ENCODE measurements around the gene TMEM217.

The TMEM217 gene

GRCh38 chr6:37254881-37255280 is 3.1 kb downstream of the TMEM217 start:
- TF ChIP-seq, protein P1, sequence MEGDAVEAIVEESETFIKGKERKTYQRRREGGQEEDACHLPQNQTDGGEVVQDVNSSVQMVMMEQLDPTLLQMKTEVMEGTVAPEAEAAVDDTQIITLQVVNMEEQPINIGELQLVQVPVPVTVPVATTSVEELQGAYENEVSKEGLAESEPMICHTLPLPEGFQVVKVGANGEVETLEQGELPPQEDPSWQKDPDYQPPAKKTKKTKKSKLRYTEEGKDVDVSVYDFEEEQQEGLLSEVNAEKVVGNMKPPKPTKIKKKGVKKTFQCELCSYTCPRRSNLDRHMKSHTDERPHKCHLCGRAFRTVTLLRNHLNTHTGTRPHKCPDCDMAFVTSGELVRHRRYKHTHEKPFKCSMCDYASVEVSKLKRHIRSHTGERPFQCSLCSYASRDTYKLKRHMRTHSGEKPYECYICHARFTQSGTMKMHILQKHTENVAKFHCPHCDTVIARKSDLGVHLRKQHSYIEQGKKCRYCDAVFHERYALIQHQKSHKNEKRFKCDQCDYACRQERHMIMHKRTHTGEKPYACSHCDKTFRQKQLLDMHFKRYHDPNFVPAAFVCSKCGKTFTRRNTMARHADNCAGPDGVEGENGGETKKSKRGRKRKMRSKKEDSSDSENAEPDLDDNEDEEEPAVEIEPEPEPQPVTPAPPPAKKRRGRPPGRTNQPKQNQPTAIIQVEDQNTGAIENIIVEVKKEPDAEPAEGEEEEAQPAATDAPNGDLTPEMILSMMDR (IDR thresholded peaks at IDR 0.05; ENCODE audit: insufficient read depth, low read length, poor library complexity, severe bottlenecking) = no peak
- no peak for TF ChIP-seq EZH2phosphoT487 (conservative IDR thresholded peaks at IDR 0.05; ENCODE audit: low read length)
- Histone ChIP-seq H3K9ac (ENCODE audit: low read length) (no peak overlapping the region), H3K27ac (ENCODE audit: low read depth, low read length) (no peak overlapping the region), H3K4me2 (ENCODE audit: low read depth, low read length, poor library complexity, severe bottlenecking) (no peak overlapping the region), H4K20me1 (ENCODE audit: low read depth, low read length) (no peaks in the 10 kb centered on the region), H2AFZ (ENCODE audit: low read depth, low read length, severe bottlenecking) (no peak overlapping the region), H3K9me2 (replicated peaks; ENCODE audit: insufficient read depth, low read length) (no peaks in the 10 kb centered on the region), H3K79me2 (ENCODE audit: insufficient read depth, low read length) (0 out of 2 replicates have a peak, but pooled peaks cover 7% of the 10 kb centered on the region), H3K9me3 (ENCODE audit: insufficient read depth, low read length) (no peaks in the 10 kb centered on the region), H3K4me3 (ENCODE audit: insufficient read depth, low read length, poor library complexity, severe bottlenecking) (no peak overlapping the region), H3K36me3 (ENCODE audit: low read length) (no peaks in the 10 kb centered on the region), H3F3A (ENCODE audit: insufficient read depth) (peaks cover 10% of the 10 kb centered on the region; the same call in 1 of the 2 replicates), H3K27me3 (ENCODE audit: low read length) (no peaks in the 10 kb centered on the region)

DNA sequence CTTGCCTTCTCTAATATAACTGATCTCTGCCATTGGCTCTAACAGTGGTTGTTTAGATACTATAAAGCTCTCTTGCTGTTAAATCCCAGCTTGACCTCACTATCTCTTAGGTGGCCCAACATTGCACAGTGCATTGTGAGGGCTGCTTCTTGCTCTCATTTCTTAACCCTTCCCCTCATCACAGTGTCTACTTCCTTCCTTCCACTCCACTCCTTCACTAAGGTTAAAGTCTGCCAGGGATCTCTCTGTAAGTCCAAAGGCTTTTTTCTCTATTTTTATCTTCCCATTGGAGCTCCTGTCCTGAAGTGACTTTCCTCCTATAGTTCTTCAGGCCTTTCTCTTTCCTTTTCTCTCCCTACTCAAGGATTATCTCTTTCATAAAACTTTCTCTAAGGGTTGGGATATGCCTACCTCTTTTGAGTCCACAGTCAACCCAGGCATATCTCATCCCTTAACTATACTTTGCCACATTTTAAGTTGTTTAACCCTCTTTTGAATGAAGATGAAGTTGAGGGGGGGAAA is 4.4 kb downstream of the TMEM217 start:
- Histone ChIP-seq H3K9me2 (replicated peaks; ENCODE audit: insufficient read depth, low read length) (no peaks in the 10 kb centered on the region), H3K9ac (ENCODE audit: low read length) (no peak overlapping the region), H3K4me2 (ENCODE audit: low read depth, low read length, poor library complexity, severe bottlenecking) (no peak overlapping the region), H3K27ac (ENCODE audit: low read depth, low read length) (no peak overlapping the region), H3K4me3 (ENCODE audit: insufficient read depth, low read length, poor library complexity, severe bottlenecking) (no peak overlapping the region), H3K36me3 (ENCODE audit: low read length) (no peaks in the 10 kb centered on the region), H4K20me1 (ENCODE audit: low read depth, low read length) (no peaks in the 10 kb centered on the region), H3F3A (ENCODE audit: insufficient read depth) (no peaks in the 10 kb centered on the region), H3K9me3 (ENCODE audit: insufficient read depth, low read length) (no peaks in the 10 kb centered on the region), H2AFZ (ENCODE audit: low read depth, low read length, severe bottlenecking) (no peak overlapping the region), H3K27me3 (ENCODE audit: low read length) (no peaks in the 10 kb centered on the region), H3K79me2 (ENCODE audit: insufficient read depth, low read length) (0 out of 2 replicates have a peak, but pooled peaks cover 5% of the 10 kb centered on the region)
- TF ChIP-seq EZH2phosphoT487 (conservative IDR thresholded peaks at IDR 0.05; ENCODE audit: low read length) = no peak
- TF ChIP-seq, protein P1 (IDR thresholded peaks at IDR 0.05; ENCODE audit: insufficient read depth, low read length, poor library complexity, severe bottlenecking) = no peak

DNA sequence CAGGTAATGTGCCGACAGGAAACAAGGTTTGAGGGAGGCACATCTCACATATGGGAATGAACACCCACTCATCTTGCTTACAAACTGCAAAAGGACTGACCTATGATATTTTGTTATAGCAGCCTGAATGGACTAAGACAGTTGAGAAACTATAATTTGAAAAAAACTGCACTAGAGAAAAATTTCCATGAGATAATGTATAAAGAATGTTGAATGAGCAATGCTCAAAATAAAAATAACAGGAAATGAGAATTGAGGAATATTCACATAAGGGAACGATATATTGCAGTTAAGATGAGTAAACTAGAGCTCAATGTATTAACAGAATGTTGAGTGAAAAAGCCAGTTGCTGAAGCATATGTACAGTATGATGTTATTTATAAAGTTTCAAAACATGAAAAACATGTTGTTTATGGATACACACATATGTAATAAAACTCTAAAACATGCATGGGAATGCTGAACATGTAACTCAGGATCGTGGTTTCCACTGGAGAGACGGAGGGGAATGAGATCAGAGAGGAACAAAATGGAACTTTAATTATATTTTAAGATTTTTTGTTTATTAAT is 6.6 kb downstream of the TMEM217 start:
- H3K79me2 ChIP-seq (ENCODE audit: insufficient read depth, low read length) = no peaks in the 10 kb centered on the region
- no peaks in the 10 kb centered on the region for H3F3A ChIP-seq (ENCODE audit: insufficient read depth)
- no peaks in the 10 kb centered on the region for H3K36me3 ChIP-seq (ENCODE audit: low read length)
- TF ChIP-seq EZH2phosphoT487 (conservative IDR thresholded peaks at IDR 0.05; ENCODE audit: low read length) = no peak
- TF ChIP-seq, protein P1 (IDR thresholded peaks at IDR 0.05; ENCODE audit: insufficient read depth, low read length, poor library complexity, severe bottlenecking) = no peak
- no peak overlapping the region for H3K4me3 ChIP-seq (ENCODE audit: insufficient read depth, low read length, poor library complexity, severe bottlenecking)
- no peak overlapping the region for H3K4me2 ChIP-seq (ENCODE audit: low read depth, low read length, poor library complexity, severe bottlenecking)
- no peaks in the 10 kb centered on the region for H4K20me1 ChIP-seq (ENCODE audit: low read depth, low read length)
- H3K9me3 ChIP-seq (ENCODE audit: insufficient read depth, low read length) = no peaks in the 10 kb centered on the region
- H3K9me2 ChIP-seq (replicated peaks; ENCODE audit: insufficient read depth, low read length) = no peaks in the 10 kb centered on the region
- no peak overlapping the region for H3K27ac ChIP-seq (ENCODE audit: low read depth, low read length)
- no peaks in the 10 kb centered on the region for H3K27me3 ChIP-seq (ENCODE audit: low read length)
- no peak overlapping the region for H2AFZ ChIP-seq (ENCODE audit: low read depth, low read length, severe bottlenecking)
- H3K9ac ChIP-seq (ENCODE audit: low read length) = no peak overlapping the region

All from SU-DHL-6 (cell line).